ENCODE measurements around the gene APOL6. TPM values are rescaled to one million over a fixed set of nuclear protein-coding genes. Genes with fewer than 3 reads are reported as not detected.

Gene APOL6
- total RNA-seq, 2 experiments from 2014 or later = 39.3 TPM

DNA sequence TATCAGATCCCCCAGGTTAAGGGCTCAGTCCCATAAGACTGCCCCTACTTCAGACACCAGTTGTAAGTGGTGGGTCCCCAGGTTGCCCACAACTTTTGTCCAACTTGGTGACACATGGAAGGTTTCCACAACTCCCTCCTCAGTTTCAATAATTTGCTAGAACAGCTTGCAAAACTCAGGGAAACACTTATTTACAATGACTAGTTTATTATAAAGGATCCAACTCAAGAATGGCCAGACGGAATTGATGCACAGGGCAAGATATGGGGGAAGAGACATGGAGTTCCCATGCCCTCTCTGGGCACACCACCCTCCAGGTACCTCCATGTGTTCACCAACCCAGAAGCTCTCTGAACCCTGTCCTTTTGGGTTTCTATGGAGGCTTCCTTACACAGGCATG, 5.6 kb downstream of the APOL6 start:
- Mint-ChIP-seq H3K4me1 (ENCODE audit: low read depth) (peaks cover 74% of the 10 kb centered on the region), H3K36me3 (ENCODE audit: low read depth) (peaks cover 87% of the 10 kb centered on the region), H3K27me3 (no peaks in the 10 kb centered on the region), H3K9me3 (no peaks in the 10 kb centered on the region), H3K4me3 (peak overlapping the region; percentile 18), H3K27ac (peak overlapping the region; percentile 98)
- Histone ChIP-seq H3K27ac (ENCODE audit: low read depth in 1 of 2, low read length in 2 of 2) (peak overlapping the region; percentile 38), H3K36me3 (ENCODE audit: insufficient read depth, low read length) (peaks cover 46% of the 10 kb centered on the region), H3K4me3 (ENCODE audit: low read length) (no peak overlapping the region), H3K4me1 (ENCODE audit: insufficient read depth, low read length) (peaks cover 43% of the 10 kb centered on the region), H3K9me3 (ENCODE audit: control insufficient read depth in 1 of 2, insufficient read depth in 1 of 2, low read length in 2 of 2) (peaks cover 0 to 4% of the 10 kb centered on the region in 2 experiments), H3K27me3 (ENCODE audit: control insufficient read depth in 1 of 2, insufficient read depth in 2 of 2, low read length in 2 of 2) (no peaks in the 10 kb centered on the region)
- DNase-seq (no peak), ATAC-seq (ENCODE audit: poor library complexity) (no peak)
- intact Hi-C loops (cut with DNase I, micrococcal nuclease) = no loop called here
- no peak for TF ChIP-seq CTCF (IDR thresholded peaks at IDR 0.05)
- POLR2A ChIA-PET = no interaction called here
- CTCF ChIA-PET = no interaction called here

DNA sequence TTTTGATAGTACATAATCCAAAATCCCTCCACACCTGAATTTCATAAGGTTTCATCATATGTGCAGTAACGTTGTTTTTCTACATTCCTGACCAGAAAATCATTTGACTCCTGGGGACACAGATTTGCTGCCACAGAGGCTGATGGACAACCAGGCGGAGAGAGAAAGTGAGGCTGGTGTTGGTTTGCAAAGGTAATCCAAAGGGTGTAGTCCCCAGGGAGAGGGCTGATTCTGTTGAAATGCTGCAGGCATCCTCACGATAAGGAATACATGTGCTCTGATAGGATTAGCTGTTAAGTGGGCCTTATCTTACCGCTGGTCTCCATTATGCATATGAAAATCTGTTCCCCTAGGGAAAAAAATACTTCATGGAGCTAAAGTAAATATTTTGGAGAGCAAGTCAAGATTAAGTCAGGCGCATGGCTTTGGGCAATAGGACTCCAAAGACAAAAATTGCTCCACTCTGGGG, 8.1 kb downstream of the APOL6 start:
- no peak for TF ChIP-seq CTCF (IDR thresholded peaks at IDR 0.05)
- Histone ChIP-seq H3K4me3 (ENCODE audit: low read length) (no peak overlapping the region), H3K27ac (ENCODE audit: low read depth in 1 of 2, low read length in 2 of 2) (no peak overlapping the region), H3K36me3 (ENCODE audit: insufficient read depth, low read length) (peaks cover 49% of the 10 kb centered on the region), H3K9me3 (ENCODE audit: control insufficient read depth in 1 of 2, insufficient read depth in 1 of 2, low read length in 2 of 2) (no peaks in the 10 kb centered on the region), H3K4me1 (ENCODE audit: insufficient read depth, low read length) (peaks cover 49% of the 10 kb centered on the region), H3K27me3 (ENCODE audit: control insufficient read depth in 1 of 2, insufficient read depth in 2 of 2, low read length in 2 of 2) (no peaks in the 10 kb centered on the region)
- no peaks in the 10 kb centered on the region for H3K9me3 Mint-ChIP-seq
- peaks cover 78% of the 10 kb centered on the region for H3K4me1 Mint-ChIP-seq (ENCODE audit: low read depth)
- no peaks in the 10 kb centered on the region for H3K27me3 Mint-ChIP-seq
- peak overlapping the region; percentile 98 for H3K27ac Mint-ChIP-seq
- no peak overlapping the region for H3K4me3 Mint-ChIP-seq
- POLR2A ChIA-PET = interaction anchor here (4.2 kb wide), 1 partner anchor 8 kb away, joined by 22 read pairs; the partner anchor contains the start of gene APOL6
- intact Hi-C loops (cut with DNase I, micrococcal nuclease) = no loop called here
- CTCF ChIA-PET = no interaction called here
- no peak for ATAC-seq (ENCODE audit: poor library complexity)
- peaks cover 87% of the 10 kb centered on the region for H3K36me3 Mint-ChIP-seq (ENCODE audit: low read depth)
- DNase-seq = no peak

DNA sequence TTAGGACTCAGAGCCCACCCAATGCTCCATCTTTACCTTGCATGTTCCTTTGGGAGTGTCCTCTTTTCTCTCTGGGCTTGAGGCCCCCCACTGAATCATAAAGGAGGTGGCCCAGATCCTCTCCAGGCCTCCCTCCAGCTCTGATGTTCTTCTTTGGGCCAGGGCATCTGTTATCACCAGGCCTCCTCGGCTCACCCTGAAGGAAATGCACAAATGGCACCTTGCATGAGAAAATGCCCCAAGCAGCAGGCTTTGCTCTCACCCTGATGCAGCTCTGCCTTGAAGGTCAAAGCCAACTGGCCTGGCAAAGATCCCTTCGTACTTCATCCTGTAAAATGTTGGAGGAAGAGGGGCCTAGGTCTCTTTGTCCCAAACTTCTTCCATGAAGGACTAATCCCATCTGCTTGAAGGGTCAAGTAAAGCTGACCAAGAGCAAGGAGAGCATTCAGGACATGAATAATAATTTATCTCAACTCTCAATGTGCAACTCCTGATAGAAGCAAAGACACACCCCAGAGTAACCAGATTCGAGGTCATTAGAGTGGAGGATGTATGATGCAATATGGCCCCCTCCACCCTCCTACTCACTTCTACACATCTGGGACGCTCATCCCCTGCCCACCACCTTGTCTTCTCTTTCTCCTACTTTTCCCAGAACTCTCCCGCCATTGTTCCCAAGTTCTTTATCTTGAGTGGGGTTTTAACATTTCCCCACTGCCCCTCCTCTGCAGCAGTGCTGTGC, 9.5 kb downstream of the APOL6 start:
- peaks cover 58% of the 10 kb centered on the region for H3K36me3 ChIP-seq (ENCODE audit: insufficient read depth, low read length)
- ATAC-seq (ENCODE audit: poor library complexity) (no peak), DNase-seq (no peak)
- ChIA-PET CTCF (no interaction called here), POLR2A (interaction anchor here (4.2 kb wide), 1 partner anchor 9 kb away, joined by 22 read pairs; the partner anchor contains the start of gene APOL6)
- H3K9me3 ChIP-seq (ENCODE audit: control insufficient read depth in 1 of 2, insufficient read depth in 1 of 2, low read length in 2 of 2) = no peaks in the 10 kb centered on the region
- intact Hi-C loops (cut with DNase I, micrococcal nuclease) = no loop called here
- H3K27ac ChIP-seq (ENCODE audit: low read depth in 1 of 2, low read length in 2 of 2) = peak overlapping the region; percentile 33 to 92
- no peak for TF ChIP-seq CTCF (IDR thresholded peaks at IDR 0.05)
- Mint-ChIP-seq H3K4me1 (ENCODE audit: low read depth) (peaks cover 89% of the 10 kb centered on the region), H3K27me3 (no peaks in the 10 kb centered on the region), H3K36me3 (ENCODE audit: low read depth) (peaks cover 96% of the 10 kb centered on the region), H3K9me3 (no peaks in the 10 kb centered on the region), H3K27ac (peak overlapping the region; percentile 98), H3K4me3 (no peak overlapping the region)
- no peak overlapping the region for H3K4me3 ChIP-seq (ENCODE audit: low read length)
- no peaks in the 10 kb centered on the region for H3K27me3 ChIP-seq (ENCODE audit: control insufficient read depth in 1 of 2, insufficient read depth in 2 of 2, low read length in 2 of 2)
- peaks cover 63% of the 10 kb centered on the region for H3K4me1 ChIP-seq (ENCODE audit: insufficient read depth, low read length)

Data from CD4-positive, alpha-beta T cell (primary cell).